ENCODE results near the gene ARL15.
"Not testable (repeated sequence)": the region's sequence is repeated elsewhere in the genome, so short reads cannot be mapped to it uniquely, and the experiment has no call there.

ARL15 gene

DNA sequence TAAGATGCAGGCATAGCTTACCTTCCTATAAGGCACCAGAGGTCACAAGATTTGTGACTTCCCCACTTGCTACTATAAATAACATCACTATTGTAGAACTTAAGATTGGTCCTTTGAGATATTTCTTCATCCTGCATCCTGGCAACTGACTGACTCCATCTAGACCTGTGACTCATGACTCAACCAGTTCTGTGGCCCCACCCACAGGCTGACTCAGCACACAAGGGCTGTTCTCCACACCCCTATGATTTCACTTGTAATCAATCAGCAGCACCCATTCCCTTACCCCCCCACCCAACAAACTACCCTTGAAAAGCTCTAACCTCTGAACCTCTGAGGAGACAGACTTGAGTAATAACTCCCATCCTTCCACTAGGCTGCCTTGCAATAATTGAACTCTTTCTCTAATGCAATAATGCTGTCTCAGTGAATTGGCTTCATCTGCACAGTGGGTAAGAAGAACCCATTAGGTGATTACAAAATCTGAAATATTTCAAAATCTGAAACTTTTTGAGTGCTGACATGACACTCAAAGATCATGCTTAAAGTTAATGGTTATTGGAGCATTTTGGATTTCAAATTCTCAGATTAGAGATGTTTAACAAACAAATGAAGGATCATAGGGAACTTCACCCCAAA lies 296.7 kb downstream of the ARL15 start:
- peak; percentile 3 to 46 for DNase-seq

DNA sequence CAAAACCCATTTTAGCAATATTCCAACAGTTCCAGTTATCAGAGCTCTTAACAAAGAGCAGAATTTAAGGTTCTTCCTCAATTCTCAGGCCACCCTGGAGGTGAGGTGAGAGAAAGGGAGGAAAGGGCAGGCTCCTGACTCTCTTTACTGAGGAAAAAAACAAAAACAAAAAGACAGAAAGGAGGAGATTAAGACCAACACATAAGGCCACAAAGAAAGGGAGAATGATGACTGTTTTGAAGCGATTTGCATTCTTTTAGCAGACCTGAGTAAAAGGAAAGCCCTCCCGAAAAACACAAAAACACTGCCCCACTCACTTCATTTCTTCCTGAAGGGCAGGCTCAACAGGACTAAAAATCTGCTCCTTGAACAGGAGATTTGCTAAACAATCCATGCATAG lies 300.5 kb downstream of the ARL15 start:
- DNase-seq, result no peak

GRCh38 chr5:54009357-54009756 lies 301.0 kb downstream of the ARL15 start:
- no peak for DNase-seq

DNA sequence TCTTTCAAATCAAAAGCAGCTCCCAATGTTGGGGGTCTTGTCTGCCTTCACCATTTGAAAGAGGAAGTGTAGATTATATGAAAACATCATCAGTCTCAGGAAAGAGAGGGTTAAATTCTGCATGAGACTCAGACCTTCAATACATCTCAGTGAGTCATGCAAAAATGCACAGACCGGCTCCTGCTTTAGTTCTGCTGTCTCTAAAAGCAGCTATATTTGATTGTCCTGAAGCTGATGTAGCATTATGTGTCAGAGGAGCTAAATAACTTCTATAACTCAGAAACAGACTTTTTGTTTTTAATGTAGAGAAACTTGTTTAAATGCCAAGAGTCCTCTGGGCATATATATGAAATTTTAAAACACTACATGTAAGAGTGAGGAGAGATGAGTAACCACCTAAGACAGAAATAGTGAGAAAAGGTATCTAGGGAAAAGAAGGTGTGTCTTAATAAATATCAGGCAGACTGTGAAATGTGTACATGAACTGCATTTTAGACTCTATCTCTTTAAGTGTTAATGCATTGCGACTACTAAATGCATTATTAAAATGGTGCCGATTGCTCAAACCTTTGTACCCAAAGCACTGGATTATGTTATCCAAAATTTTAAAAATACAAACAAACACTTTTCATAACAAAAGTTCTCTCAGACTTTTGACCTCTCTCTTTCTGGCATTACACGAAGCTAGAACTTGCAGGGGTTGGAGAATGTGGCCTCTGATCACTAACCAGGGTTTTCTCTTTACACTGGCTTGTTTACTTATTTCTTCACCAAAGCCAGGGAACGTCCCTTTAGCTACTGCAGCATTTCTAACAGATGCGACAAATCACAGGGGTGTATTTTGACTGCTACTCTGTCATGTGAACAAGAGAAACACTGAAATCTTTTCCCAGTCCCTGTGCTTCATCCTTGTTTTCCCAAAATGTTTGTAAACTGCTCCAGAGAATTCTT lies 302.3 kb downstream of the ARL15 start:
- DNase-seq, result no peak

- DNase-seq, result no peak
These were observed 305.7 kb downstream of the ARL15 start for GRCh38 chr5:54004697-54005096.

- no peak for DNase-seq
These were observed 307.6 kb downstream of the ARL15 start for GRCh38 chr5:54002779-54003178.

- DNase-seq, result no peak
These were observed 308.2 kb downstream of the ARL15 start for GRCh38 chr5:54001976-54002775.

DNA sequence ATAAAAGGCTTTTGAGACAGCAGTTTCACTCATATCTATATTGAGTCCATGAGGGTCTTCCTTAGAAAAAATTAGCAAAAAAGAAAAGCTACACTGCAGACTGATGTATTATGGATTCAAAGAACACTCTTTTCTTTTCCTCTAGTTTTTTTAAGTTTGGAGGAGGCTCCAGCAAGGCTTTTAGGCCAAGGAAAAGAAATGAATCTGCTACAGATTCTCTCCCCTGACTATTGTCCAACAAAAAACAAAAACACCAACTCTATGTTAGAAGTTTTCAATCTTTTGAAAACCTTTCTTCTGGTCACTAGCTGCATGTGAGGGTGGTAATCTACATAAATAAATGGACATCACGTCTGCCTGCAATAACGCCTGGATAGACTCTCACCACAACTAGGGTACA lies 310.4 kb downstream of the ARL15 start:
- no peak for DNase-seq

- no peak for DNase-seq
These were observed 312.4 kb downstream of the ARL15 start for GRCh38 chr5:53997736-53998627.

- no peak for DNase-seq
These were observed 314.4 kb downstream of the ARL15 start for GRCh38 chr5:53996008-53996407.

- no peak for DNase-seq
These were observed 316.2 kb downstream of the ARL15 start for GRCh38 chr5:53994148-53994547.

- no peak for DNase-seq
These were observed 318.4 kb downstream of the ARL15 start for GRCh38 chr5:53991942-53992341.

- DNase-seq, result no peak
These were observed 323.3 kb downstream of the ARL15 start for GRCh38 chr5:53987101-53987500.

- no peak for DNase-seq
These were observed 324.6 kb downstream of the ARL15 start for GRCh38 chr5:53985796-53986195.

DNA sequence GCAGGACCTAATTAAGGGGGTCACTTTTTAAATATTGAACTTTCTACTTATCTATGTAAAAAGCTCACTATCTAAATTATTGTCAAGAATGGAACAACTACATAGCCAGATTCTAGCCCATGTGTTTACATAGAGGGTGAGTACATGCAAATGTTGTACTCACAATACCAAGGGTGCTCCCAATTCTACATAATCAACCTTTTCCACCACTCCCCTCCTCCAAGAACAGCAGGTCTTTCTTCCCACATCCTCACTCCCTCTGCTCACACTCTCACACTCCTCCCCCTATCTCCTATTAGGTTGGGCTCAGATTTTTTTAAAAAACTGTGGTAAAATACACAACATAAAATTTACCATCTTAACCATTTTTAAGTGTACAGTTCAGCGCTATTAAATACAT lies 325.4 kb downstream of the ARL15 start:
- DNase-seq, result no peak

DNA sequence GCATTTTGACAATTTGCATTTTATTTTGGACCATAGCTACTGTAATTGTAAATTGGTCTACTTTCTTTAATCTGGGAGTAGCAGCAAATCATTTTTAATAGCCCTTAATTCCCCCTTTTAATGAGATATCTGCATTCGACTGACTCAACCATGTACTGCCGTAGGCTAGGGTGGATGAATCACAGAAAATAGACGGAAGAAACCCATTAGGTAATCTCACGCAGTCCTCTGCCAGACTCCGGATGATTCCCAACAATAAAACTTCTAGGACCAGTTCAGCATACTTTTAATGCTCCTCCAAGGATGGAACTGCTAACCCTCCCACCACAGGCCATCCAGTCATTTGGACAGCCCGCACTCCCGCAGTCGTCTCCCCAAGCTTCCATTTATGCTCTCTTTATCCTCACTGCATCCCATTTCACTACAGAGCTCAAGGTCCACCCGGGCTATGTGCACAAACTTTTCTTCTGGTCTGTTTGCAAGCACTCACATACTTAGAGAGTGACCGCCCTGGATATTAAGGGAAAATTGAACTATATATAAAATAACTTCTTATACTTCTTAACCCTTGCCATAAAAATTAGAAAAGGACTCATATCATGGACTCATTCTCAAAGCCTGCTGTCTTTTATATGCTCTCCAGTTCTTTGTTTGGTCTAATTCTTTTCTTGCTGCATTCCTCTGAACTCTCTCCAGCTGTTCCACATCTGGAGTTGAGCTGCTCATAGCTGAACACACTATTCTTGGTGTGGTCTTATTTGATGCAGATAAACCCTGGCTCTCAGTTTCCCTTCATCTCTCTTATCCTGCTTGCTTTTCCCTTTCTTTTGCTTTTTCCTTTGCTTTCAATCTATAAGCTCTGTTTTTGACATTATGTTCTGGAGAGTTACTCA lies 326.6 kb downstream of the ARL15 start:
- DNase-seq, result no peak

DNA sequence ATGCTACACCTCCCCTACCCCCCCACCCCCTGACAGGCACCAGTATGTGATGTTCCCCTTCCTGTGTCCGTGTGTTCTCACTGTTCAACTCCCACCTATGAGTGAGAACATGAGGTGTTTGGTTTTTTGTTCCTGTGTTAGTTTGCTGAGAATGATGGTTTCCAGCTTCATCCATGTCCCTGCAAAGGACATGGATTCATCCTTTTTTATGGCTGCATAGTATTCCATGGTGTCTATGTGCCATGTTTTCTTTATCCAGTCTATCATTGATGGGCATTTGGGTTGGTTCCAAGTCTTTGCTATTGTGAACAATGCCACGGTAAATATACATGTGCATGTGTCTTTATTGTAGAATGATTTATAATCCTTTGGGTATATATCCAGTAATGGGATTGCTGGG lies 328.1 kb downstream of the ARL15 start:
- DNase-seq, result not testable (repeated sequence)

- no peak for DNase-seq
These were observed 330.3 kb downstream of the ARL15 start for GRCh38 chr5:53980061-53980460.

DNA sequence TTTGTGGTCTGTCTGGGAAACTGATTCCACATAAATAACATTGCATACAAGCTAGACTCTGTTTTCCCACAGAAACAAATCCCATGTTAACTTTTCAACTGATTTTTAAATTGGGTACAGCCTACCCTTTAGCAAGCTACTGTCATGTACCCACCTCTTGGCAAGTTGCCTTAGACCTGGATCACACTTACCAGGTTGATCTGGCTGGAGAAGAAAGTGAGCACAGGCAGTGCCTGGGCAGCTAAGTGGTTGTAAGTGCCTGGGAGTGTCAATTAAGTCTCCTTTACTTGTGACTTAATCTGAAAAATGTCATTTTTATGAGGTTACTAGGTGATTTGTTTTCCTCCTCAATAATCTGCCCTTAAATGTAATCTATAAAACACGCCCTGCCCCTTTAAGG lies 336.4 kb downstream of the ARL15 start:
- no peak for DNase-seq

GRCh38 chr5:53972314-53972713 lies 338.1 kb downstream of the ARL15 start:
- no peak for DNase-seq

- no peak for DNase-seq
These were observed 338.8 kb downstream of the ARL15 start for GRCh38 chr5:53971551-53971950.

Data from CD4-positive, alpha-beta T cell treated with Interferon alpha-2 for 1 hour (primary cell).